Measurements from ENCODE around the gene CCDC78.

Gene CCDC78

DNA sequence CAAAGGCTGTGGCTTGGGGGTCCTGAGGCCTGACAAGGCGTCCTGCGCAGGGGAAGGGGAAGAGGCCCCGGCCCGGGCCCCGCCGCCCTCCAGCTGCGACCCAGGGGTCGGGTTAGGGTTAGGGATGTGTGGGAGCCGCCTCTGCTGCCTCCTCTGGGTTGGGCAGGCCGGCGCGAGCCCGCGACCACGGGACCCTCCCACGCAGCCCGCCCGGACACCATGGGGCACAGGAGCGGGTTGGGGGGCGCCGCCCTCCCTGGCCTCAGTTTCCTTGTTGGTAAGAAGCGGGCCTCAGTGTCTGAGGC is 14.2 kb upstream of the CCDC78 start:
- no peak for DNase-seq (ENCODE audit: low read depth in 1 of 2, low spot score in 1 of 2)

- DNase-seq (ENCODE audit: low read depth in 1 of 2, low spot score in 1 of 2), result no peak
Measured at GRCh38 chr16:739560-740458, 13.6 kb upstream of the CCDC78 start.

GRCh38 chr16:736936-737481 is 10.8 kb upstream of the CCDC78 start:
- no peak for DNase-seq (ENCODE audit: low read depth in 1 of 2, low spot score in 1 of 2)

DNA sequence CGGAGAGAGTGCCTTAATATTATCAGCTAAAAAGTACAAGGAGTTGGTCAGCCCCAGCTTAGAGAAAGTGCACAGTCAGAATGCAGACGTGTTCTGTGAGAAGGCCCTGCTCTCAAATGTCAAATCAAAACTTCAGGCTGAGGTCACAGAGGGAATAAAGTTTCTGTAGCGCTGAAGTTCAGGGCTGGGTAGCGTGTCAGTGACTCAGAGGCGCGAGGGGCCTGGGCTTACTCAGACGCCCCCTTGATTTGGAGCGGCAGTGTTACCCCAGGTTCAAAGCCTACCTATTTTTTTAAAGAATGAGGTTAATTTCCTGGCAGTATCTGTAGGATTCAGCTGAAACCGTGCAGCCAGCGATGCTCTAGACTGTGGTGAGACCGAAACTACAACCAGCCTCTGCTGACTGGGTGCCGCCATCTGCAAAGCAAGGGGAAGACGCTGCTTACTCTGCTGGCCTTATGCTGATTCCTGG is 9.8 kb upstream of the CCDC78 start:
- DNase-seq (ENCODE audit: low read depth in 1 of 2, low spot score in 1 of 2), result no peak

DNA sequence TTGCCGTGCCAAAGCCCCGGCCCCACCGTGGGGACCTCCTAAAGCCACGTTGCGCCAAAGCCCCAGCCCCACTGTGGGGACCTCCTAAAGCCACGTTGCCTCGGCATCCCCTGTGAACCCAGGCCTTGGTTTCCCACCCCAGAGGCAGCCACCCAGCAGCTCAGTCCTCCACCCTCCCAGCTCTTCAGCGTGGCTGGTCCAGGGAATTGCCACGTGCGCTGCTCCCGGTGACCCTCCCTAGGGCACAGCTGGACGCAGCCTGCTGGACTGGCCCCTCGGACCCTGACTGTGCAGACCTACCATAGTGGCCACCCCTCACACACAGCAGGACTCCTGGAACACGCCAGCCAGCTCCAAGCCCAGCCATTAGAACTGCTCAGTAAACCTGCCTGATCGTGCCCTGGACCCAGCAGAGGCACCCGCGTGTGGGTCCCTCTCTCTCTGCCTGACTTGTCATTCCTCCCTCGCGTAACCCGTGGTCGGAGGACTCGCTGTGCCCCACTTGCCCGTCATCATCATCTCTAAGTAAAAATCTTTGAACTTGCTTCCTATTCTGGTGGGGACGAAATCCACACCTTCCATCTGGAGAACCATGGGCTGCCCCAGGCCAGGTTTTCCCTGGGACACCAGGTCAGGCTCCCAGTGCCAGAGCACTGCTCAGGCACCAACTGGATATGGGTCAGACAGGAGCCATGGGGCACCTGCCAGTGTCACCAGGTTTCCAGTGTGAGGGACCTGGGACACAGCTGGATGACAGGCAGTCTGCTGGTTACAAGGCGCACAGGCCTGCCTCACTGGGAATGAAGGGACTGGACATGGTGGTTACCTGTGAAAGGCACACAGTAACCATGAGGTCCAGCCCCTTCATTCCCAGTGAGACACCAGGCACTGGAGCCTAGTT is 9.0 kb upstream of the CCDC78 start:
- DNase-seq (ENCODE audit: low read depth in 1 of 2, low spot score in 1 of 2), result no peak

GRCh38 chr16:734208-734980 is 8.2 kb upstream of the CCDC78 start:
- no peak for DNase-seq (ENCODE audit: low read depth in 1 of 2, low spot score in 1 of 2)

DNA sequence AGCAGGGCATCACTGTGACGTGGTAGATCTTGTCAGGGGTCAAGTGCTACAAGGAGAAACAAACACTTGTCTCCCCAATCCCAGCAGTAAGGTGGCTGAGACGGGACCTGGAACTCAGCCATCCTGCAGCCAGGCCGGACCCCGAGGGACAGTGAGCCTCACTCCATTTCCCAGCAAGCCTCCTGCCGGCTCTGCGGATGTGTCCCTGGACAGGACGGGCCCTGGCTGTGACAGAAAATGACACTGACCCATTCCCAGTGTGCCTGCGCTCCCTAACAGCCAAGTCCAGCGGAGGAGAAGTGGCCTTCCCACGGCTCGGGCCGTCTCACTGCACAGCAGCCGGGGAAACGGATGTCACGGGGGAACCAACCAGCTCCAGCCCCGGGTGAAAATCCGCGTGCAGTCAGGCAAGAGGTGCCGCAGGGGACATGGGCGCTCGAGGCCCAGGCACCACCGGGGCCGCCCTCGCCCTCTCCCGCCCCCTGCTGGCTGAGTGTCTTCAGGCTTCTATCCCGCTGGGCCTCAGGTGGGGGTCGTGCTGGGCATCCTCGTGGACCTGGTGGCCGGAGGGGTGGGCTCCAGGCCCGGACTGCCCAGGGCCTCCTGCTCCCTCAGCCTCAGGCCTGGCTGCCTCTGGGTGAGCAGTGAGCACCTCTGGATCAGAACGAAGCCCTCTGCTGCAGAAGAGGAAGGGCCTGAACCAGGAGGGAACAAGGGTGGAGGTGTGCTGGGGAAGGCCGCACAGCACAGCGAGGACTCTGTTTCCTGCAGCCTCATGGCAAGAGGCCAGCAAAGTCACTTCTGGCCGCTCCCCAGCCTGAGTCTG is 7.4 kb upstream of the CCDC78 start:
- peak in 1 of 2 donors; percentile 35 for DNase-seq (ENCODE audit: low read depth in 1 of 2, low spot score in 1 of 2)

DNA sequence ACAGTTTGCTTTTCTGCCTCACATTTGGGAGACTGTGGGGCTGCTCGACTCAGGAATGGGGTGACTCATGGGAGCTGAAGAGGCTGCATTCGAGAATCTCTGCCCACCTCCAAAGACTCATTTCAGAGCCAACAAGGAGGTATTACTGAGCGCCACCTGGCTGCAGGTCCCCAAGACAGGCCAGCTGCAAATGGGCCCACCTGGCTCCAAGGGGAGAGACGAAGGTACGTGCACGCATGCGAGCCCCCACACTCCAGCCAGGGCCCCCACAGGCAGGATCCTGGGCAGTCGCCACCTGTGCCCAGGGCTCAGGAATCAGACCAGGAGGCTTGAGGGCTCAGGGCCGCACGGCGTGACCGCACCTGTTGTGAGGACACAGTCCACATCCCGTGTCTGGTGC is 6.7 kb upstream of the CCDC78 start:
- no peak for DNase-seq (ENCODE audit: low read depth in 1 of 2, low spot score in 1 of 2)

- no peak for DNase-seq (ENCODE audit: low read depth in 1 of 2, low spot score in 1 of 2)
Measured at GRCh38 chr16:732332-732731, 6.1 kb upstream of the CCDC78 start.

GRCh38 chr16:730666-731509 is 4.6 kb upstream of the CCDC78 start:
- no peak for DNase-seq (ENCODE audit: low read depth in 1 of 2, low spot score in 1 of 2)

- DNase-seq (ENCODE audit: low read depth in 1 of 2, low spot score in 1 of 2), result no peak
Measured at GRCh38 chr16:729768-730665, 3.8 kb upstream of the CCDC78 start.

DNA sequence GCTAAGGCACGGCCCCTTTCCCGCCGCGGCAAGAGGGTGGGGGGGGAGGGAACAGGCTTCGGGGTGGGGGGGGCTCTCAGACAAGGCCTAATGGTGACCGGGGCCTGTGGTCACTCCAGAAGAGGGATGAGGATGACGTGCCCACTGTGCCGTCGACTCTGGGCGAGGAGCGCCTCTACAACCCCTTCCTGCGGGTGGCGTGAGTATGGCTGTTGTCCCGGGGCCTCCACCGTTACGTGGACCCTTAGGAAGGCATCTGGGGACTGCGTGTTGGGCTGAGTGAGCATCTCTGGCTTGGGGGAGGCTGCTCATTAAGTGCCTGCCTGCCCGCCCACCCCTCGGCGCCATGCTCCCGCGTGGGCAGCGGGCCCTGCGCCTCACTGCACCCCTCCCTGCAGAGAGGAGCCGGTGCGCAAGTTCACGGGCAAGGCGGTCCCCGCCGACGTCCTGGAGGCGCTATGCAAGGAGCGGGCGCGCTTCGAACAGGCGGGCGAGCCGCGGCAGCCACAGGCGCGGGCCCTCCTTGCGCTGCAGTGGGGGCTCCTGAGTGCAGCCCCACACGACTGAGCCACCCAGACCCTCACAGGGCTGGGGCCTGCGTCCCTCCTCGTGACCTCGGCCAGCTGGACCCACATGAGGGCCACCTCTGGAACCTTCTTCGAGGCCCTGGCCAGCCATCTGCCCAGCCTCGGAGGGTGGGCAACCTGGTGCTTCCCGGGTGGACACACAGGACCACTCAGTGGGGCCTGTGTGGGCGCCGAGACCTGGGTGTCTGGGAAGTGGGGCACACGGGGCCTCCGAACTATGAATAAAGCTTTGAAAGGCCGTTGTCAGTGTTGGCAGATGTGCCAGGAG is 2.9 kb upstream of the CCDC78 start:
- no peak for DNase-seq (ENCODE audit: low read depth in 1 of 2, low spot score in 1 of 2)

DNA sequence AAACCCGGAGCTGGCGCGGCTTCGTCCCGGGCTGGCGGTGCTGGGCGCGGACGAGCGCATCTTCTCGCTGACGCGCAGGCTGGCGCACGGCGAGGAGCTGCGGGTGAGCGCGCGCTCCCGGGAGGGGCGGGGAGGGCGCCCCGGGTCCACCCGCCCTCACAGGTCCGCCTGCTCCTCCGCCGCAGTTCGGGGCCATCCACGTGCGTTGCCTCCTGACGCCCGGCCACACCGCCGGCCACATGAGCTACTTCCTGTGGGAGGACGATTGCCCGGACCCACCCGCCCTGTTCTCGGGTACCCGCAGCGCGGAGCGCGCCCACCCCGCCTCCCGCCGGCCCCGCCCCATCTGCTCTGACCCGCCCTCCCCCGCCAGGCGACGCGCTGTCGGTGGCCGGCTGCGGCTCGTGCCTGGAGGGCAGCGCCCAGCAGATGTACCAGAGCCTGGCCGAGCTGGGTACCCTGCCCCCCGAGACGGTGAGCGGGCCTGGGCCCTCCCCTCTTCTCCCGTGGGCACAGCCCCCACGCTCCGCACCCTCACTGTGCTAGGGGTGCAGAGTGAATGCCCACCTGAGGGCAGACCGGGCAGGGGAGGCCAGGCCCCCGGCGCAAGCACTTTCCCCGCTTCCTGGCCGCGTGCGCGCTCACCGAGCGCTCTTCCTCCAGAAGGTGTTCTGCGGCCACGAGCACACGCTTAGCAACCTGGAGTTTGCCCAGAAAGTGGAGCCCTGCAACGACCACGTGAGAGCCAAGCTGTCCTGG is 2.1 kb upstream of the CCDC78 start:
- DNase-seq (ENCODE audit: low read depth in 1 of 2, low spot score in 1 of 2), result peak; percentile 28 to 37

DNA sequence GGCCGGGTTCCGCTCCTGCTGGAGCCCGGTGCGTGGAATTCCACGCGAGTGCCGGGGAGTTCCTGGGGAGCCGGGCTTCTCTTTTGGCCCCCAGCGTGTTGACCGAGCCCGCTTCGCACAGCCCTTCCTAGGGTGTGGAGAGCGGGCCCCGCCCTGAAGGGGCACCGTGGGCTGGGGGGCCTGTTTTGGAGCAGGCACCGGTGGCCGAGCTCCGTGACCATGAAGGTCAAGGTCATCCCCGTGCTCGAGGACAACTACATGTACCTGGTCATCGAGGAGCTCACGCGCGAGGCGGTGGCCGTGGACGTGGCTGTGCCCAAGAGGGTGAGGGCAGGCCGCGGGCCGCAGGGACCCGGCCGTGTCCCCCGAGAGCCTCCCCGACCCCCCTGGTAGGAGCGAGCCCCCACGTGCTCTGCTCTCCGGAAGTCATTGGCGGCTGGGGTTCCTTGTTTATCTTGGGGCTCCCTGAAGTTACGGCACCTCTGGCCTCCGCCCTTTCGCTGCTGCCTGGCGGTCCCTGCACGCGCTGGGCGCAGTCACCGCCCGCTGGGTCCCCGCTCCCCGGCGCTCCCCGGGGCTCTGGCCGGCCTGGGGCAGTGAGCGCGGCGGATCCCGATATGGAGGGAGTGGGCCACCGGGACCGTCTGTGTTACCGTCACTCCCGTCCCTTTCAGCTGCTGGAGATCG is 1.2 kb upstream of the CCDC78 start:
- DNase-seq (ENCODE audit: low read depth in 1 of 2, low spot score in 1 of 2), result no peak

DNA sequence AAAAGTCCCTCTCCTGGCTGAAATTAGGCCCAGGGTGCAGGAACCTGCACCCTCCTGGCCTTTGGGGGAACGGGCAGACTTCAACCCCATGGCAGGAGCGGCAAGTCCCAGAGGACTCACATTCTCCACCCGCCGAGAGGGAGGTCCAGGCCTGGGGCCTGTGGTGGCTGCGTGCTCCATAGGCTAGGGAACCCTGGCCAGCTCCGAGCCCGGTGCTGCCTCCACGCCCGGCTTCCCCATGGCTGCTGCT is 130 bp downstream of the CCDC78 start:
- no peak for DNase-seq (ENCODE audit: low read depth in 1 of 2, low spot score in 1 of 2)

- no peak for DNase-seq (ENCODE audit: low read depth in 1 of 2, low spot score in 1 of 2)
Measured at GRCh38 chr16:725463-726187, 618 bp downstream of the CCDC78 start.

All from stimulated activated CD4-positive, alpha-beta T cell treated with anti-CD3 and anti-CD28 coated beads, Interleukin-15, amount 100 ng/mL, for 1 hour (primary cell).